Activated T-helper 2 cell treated with anti-CD3 and anti-CD28 coated beads, Interferon-gamma antibody, Interleukin-2, Interleukin-4, amounts not matched to agents 10 μg/mL and 5 μg/mL and 100 μg/mL, durations not matched to agents 14 hours and 24 hours and 36 hours (primary cell): Measurements from ENCODE around the gene CELA3A. TPM values are rescaled to one million over a fixed set of nuclear protein-coding genes. Genes with fewer than 3 reads are reported as not detected.

Experiments
- total RNA-seq: library from RNA; stranded (reverse); gene quantifications from 2 replicates; pipeline ENCODE4 v1.2.3, GENCODE V29; 2022

Gene CELA3A
- total RNA-seq, 1 donor from 2014 or later, result not detected

Other genes with a start within 250 kb of the CELA3A start
- gene USP48, start 218.5 kb upstream of the CELA3A start, total RNA-seq, result 101 TPM in 2 replicates
- gene LDLRAD2, start 189.4 kb upstream of the CELA3A start, total RNA-seq, result not detected in 2 replicates
- 3.9 and 4.1 TPM in 2 replicates for gene HSPG2, start 64.3 kb upstream of the CELA3A start, total RNA-seq
- not detected in 2 replicates for gene CELA3B, start 24.6 kb upstream of the CELA3A start, total RNA-seq
- 342 and 350 TPM in 2 replicates for gene CDC42, start 51.1 kb downstream of the CELA3A start, total RNA-seq
- not detected in 2 replicates for gene WNT4, start 141.4 kb downstream of the CELA3A start, total RNA-seq